Endothelial cell of hepatic sinusoid (primary cell): ENCODE results near the gene ZNF385A.

Source experiments
- in situ Hi-C: cut with HindIII; loops from 2 replicates; pipeline ENCODE4 v1.10.0; 2017; ENCODE audit warnings: low sequenced_read_pairs

ZNF385A gene

GRCh38 chr12:54394281-54394719 lies 9.8 kb upstream of the ZNF385A start:
- in situ Hi-C loops = loop anchor here (5.0 kb wide), 1 partner anchor 52 kb away; no protein-coding TSS in a partner anchor

GRCh38 chr12:54393743-54394142 lies 9.2 kb upstream of the ZNF385A start:
- in situ Hi-C loops = loop anchor here (5.0 kb wide), 1 partner anchor 51 kb away; no protein-coding TSS in a partner anchor

DNA sequence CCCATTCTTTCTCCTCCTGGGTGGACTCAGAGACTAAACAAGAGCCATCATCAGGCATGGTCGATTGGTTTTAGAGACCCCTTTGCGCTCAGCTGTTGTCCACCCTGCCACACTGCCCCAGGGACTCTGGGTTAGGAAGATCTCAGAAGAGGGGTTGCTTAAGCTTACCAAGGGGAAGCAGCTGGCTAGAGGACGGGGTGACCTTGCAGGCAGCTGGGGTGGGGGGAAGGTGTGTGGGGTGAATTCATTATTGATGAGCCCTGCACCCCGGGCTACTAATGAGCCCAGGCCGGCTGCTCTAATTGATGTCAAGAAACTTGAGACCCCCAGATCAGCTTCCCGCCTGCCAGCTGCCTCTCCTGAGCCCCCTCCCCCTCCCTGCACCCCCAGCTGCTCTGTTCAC lies 8.7 kb upstream of the ZNF385A start:
- in situ Hi-C loops = loop anchor here (5.0 kb wide), 1 partner anchor 51 kb away; no protein-coding TSS in a partner anchor

DNA sequence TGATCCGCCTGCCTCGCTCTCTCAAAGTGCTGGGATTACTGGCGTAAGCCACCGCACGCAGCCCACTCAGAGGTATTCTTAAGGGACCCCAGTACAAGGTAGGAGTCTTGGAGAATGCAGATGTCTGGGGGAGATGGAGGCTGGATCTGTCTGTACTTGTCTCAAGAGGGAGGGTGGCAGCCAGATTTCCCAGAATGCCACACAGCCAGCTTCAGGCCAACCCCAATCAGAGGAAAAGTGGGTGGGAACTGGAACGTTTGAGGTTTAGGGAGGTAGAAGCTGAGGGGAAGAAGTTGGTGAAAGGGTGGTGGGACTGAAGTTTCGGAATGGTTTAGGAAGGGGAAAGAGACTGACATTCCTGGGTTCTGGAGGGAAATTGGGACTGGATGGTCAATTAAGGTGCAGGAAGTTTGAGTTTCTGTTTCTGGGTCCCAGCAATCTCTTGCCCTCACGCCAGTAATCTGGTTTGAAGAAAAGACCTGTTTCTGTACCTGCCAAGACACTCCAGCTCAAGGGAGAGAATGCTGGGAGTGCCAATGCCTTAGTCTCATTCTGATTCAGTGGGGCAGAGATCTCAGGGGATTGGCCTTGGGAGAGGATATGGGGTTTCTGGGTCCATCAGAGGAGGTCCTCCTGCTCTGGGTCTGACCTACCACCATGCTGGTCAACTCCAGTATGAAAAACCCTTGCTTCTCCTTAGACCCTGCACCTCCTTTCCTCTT lies 8.1 kb upstream of the ZNF385A start:
- in situ Hi-C loops = loop anchor here (5.0 kb wide), 1 partner anchor 50 kb away; no protein-coding TSS in a partner anchor

DNA sequence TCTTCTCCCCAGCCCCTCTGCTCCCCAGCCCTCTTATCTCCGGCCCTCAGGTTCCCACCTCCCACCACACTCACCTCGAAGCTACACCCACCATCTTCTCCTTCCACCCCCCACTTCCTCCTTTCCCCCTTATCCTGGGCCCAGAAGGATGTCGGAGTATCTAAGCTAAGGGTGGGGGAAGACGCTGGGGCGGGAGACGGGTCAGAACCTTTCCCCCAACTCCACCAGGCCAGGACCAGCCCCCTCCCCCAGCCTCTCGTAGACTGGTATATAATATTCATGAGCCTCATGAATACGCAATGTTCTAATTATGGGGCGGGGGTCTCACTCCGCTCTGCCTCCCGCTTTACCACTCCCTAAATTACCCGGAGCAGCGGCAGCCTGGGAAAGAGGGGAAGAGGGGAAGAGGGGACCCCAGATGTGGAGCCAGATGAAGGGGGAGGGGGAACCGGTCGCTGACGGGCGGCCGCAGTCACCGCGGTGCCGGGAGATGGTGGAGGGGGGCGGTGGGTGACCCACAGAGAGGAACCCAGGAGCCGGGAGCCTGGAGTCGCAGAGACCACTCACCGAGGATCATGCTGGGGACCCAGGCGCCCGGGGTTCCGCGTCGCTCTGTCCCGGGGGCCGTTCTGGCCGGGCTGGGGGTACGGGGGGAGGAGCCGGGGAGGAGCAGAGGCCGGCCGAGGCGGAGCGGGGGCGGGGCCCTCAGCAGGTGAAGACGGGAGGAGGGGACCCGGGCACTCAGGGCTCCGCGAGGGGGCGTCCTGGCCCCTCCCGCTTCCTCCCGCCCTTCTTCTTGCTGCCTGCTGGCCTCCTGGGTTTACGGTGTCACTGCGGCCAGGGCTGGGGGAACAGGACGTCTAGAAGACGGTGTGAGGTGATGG lies 6.4 kb upstream of the ZNF385A start:
- in situ Hi-C loops = loop anchor here (5.0 kb wide), 1 partner anchor 49 kb away; no protein-coding TSS in a partner anchor

DNA sequence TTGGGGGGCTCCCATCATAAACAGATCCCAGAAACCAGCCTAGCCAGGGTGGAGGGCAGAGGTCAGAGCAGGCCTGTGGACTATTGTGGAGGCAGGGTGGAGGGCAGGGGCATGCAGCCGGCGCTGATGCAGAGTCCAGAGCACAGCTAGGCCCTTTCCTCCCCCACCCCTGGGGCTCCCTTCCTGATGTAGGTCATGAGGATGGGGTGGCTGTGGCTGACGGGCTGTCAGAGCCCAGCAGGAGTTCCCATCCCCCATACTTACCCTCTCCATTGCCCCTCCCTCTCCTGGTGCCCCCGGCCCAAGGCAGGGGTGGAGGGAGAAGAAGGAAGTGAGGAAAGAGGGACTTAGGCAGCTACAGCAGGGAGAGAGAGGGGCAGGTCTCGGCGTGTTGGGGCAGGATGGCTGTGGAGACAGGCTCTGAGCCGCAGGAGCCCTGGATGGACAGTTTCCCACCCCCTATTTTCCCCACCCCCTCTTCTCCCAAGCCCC lies 5.7 kb upstream of the ZNF385A start:
- in situ Hi-C loops = loop anchor here (5.0 kb wide), 1 partner anchor 48 kb away; no protein-coding TSS in a partner anchor

GRCh38 chr12:54389607-54390175 lies 5.2 kb upstream of the ZNF385A start:
- in situ Hi-C loops = loop anchor here (5.0 kb wide), 1 partner anchor 47 kb away; no protein-coding TSS in a partner anchor

- in situ Hi-C loops = no loop called here
Measured at GRCh38 chr12:54389134-54389508, 4.6 kb upstream of the ZNF385A start.

DNA sequence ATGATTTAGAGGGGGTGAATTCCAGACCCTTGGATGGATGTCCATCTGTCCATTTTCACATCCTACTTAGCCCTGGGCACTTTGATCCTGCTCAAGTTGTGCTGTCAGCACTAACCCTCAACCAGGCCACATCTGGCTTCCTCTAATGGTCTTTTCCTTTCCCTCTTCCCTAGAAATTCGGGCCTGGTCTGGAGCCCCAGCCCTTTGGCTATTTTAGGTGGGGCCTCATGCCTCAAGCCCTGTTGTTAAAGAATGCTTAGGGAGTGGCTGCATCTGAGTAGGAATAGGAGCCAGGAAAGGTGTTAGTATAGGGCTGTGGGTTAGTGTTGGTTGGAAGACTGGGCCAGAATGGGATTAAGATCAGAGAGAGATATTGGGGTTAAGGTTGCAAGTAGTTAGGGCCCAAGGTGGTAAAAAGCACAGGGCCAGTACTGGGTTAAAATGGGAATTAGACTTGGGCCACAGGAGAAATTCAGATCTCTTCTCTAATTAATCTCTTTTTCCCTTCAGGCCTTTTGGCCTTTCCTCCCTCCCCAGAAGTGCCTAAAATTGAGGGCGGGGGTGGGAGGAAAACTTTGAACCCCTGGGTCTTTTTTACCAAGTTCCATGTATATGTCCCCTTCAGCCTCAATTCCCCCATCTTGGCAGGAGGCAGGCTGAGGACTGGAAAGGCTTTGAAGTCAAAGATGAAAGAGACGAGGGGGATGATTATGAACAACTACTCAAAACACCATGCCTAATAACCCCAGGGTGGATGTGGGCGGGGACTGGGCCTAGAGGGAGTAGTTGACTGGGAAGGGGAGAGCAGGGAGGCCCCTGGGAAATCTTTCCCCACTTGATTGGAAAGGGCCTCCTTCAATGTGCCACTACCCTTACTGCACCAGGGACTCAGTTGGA lies 4.0 kb upstream of the ZNF385A start:
- in situ Hi-C loops = no loop called here

DNA sequence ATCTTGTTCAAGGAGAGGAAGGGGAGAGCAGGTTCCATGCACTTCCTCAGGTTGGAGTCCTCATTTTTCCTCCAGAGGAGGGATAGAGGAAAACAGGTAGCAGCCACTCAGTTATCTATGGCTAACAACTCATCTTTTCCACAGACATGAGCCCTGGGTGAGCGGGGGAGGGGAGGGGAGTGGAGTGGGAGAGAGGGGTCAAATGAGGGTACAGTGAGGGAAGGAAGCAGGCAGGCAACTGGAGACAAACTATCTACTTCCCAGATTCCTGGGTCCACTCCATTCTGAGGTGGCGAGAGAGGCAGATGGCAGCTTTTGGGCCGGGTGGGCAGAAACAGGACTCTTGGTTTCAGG lies 2.6 kb upstream of the ZNF385A start:
- in situ Hi-C loops = no loop called here

- in situ Hi-C loops = no loop called here
Measured at GRCh38 chr12:54386403-54387113, 2.0 kb upstream of the ZNF385A start.

GRCh38 chr12:54385251-54385914 lies 850 bp upstream of the ZNF385A start:
- in situ Hi-C loops = no loop called here

DNA sequence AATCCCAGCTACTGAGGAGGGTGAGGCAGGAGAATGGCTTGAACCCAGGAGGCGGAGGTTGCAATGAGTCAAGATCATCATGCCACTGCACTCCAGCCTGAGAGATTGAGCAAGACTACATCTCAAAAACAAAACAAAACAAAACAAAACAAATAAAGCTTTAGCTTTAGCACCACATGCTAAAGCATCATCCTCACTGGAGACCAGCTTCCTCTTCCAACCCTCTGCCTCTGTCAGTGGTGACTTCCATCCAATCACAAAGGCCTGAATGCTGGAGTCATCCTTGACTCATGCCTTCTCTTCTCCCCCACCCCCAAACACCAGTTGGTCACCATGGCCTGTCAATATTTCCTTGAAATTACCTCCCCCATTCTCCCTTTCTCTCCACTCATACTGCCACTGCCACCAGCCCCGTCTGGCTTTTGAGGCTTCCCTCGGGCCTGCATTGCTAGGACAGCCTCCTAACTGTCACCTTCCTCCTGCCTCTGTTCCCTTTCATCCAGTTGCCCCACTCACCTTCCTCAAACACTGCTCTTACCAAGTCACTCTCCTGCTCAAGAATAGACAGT lies 1.4 kb downstream of the ZNF385A start:
- in situ Hi-C loops = loop anchor here (5.0 kb wide), 1 partner anchor 69 kb away; no protein-coding TSS in a partner anchor

GRCh38 chr12:54381136-54381535 lies 3.4 kb downstream of the ZNF385A start:
- in situ Hi-C loops = loop anchor here (5.0 kb wide), 1 partner anchor 71 kb away; no protein-coding TSS in a partner anchor

GRCh38 chr12:54379398-54380201 lies 4.9 kb downstream of the ZNF385A start:
- in situ Hi-C loops = loop anchor here (5.0 kb wide), 1 partner anchor 73 kb away; no protein-coding TSS in a partner anchor

DNA sequence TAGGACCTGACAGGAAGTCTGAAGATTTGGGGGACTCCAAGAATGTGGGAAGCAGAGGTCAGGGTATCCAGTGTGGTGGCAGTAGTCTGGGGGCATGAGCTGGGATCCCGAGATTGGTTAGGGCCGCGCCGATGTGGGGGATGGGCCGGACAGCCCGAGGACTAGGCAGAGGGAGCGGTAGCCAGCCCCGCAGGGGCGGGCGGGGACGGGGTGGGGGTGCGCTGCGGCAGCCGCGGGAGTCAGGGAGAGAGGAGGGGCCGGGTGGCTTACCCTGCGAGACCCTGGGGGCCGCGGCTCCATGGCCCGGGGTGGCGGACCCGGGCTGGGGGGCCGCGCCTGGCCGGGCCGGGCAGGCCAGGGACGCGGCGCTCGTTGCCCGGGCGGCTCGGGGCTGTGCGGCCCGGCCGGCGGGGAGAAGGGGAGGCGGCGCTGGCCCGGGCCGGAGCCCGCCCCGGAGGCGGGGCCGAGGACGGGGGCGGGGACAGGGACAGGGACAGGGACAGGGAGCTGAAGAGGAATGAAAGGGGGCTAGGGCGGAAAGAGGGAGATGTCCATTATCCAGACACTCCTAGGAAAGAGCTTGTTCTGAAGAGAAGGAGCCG lies 5.6 kb downstream of the ZNF385A start:
- in situ Hi-C loops = no loop called here
